ENCODE data around the gene ITGA5. TPM values are rescaled to one million over a fixed set of nuclear protein-coding genes. Genes with fewer than 3 reads are reported as not detected.

ITGA5 gene
- total and polyA plus RNA-seq, 7 donors = 13.7 to 244 (median 39.7) TPM

GRCh38 chr12:54376596-54376995 lies 42.5 kb downstream of the ITGA5 start:
- H3K4me1 ChIP-seq = peaks cover 55% of the 10 kb centered on the region
- TF ChIP-seq CTCF (IDR thresholded peaks at IDR 0.05) = no peak
- no peaks in the 10 kb centered on the region for H3K27me3 ChIP-seq (ENCODE audit: insufficient read depth in 3 of 3, low read length in 2 of 3)
- H3K9me3 ChIP-seq = no peaks in the 10 kb centered on the region
- ATAC-seq (no peak), DNase-seq (peak in 1 of 2 donors; percentile 61)
- peak overlapping the region; percentile 36 for H3K27ac ChIP-seq
- 68 to 79% (median 74%) methylated on average over 4 of the region's 4 CpGs for WGBS, 3 donors
- peaks cover 0 to 50% of the 10 kb centered on the region in 2 donors for H3K36me3 ChIP-seq (ENCODE audit: insufficient read depth in 1 of 2, low read depth in 1 of 2)
- no peak overlapping the region for H3K4me3 ChIP-seq
- intact Hi-C loops (cut with DNase I) = loop anchor here in 1 of 2 donors (10.0 kb wide), 1 partner anchor 392 kb away; the partner anchor contains the start of gene HOXC10

- no peak for TF ChIP-seq CTCF (IDR thresholded peaks at IDR 0.05)
- intact Hi-C loops (cut with DNase I) = loop anchor here in 1 of 2 donors (10.0 kb wide), 1 partner anchor 390 kb away; the partner anchor contains the start of gene HOXC10
- no peaks in the 10 kb centered on the region for H3K27me3 ChIP-seq (ENCODE audit: insufficient read depth in 3 of 3, low read length in 2 of 3)
- H3K4me3 ChIP-seq = no peak overlapping the region
- no peaks in the 10 kb centered on the region for H3K9me3 ChIP-seq
- DNase-seq = peak in 1 of 2 donors; percentile 44
- H3K27ac ChIP-seq = peak overlapping the region; percentile 36
- peaks cover 53% of the 10 kb centered on the region for H3K4me1 ChIP-seq
- H3K36me3 ChIP-seq (ENCODE audit: insufficient read depth in 1 of 2, low read depth in 1 of 2) = peaks cover 0 to 42% of the 10 kb centered on the region in 2 donors
- ATAC-seq = no peak
- 51 to 81% (median 71%) methylated on average over 2 of the region's 2 CpGs for WGBS, 3 donors
These were observed 43.8 kb downstream of the ITGA5 start for GRCh38 chr12:54375259-54375579.

GRCh38 chr12:54374562-54375258 lies 44.4 kb downstream of the ITGA5 start:
- intact Hi-C loops (cut with DNase I) = loop anchor here in 1 of 2 donors (10.0 kb wide), 1 partner anchor 390 kb away; the partner anchor contains the start of gene HOXC10
- WGBS, 3 donors = 31 to 53% (median 46%) methylated on average over 2 of the region's 2 CpGs
- DNase-seq = peak; percentile 41 to 61

GRCh38 chr12:54373649-54374561 lies 45.2 kb downstream of the ITGA5 start:
- Histone ChIP-seq H3K27me3 (ENCODE audit: insufficient read depth in 3 of 3, low read length in 2 of 3) (no peaks in the 10 kb centered on the region), H3K36me3 (ENCODE audit: insufficient read depth in 1 of 2, low read depth in 1 of 2) (peaks cover 0 to 42% of the 10 kb centered on the region in 2 donors), H3K27ac (peak overlapping the region; percentile 39), H3K4me3 (no peak overlapping the region), H3K4me1 (peaks cover 43% of the 10 kb centered on the region), H3K9me3 (no peaks in the 10 kb centered on the region)
- intact Hi-C loops (cut with DNase I) = loop anchor here in 1 of 2 donors (10.0 kb wide), 1 partner anchor 389 kb away; the partner anchor contains the start of gene HOXC10
- 82 to 91% (median 88%) methylated on average over 10 of the region's 10 CpGs for WGBS, 3 donors
- DNase-seq (peak in 1 of 2 donors; percentile 32), ATAC-seq (no peak)
- TF ChIP-seq CTCF (IDR thresholded peaks at IDR 0.05) = no peak

More at GRCh38 chr12:54374562-54375258, 44.4 kb downstream of the ITGA5 start:
- H3K27me3 ChIP-seq (ENCODE audit: insufficient read depth in 3 of 3, low read length in 2 of 3) = no peaks in the 10 kb centered on the region
- peaks cover 0 to 42% of the 10 kb centered on the region in 2 donors for H3K36me3 ChIP-seq (ENCODE audit: insufficient read depth in 1 of 2, low read depth in 1 of 2)
- H3K27ac ChIP-seq = peak overlapping the region; percentile 36
- TF ChIP-seq CTCF (IDR thresholded peaks at IDR 0.05) = no peak
- H3K4me1 ChIP-seq = peaks cover 49% of the 10 kb centered on the region
- no peak for ATAC-seq
- no peaks in the 10 kb centered on the region for H3K9me3 ChIP-seq
- no peak overlapping the region for H3K4me3 ChIP-seq
